SU-DHL-6 (cell line): ENCODE measurements around the gene DGUOK.

Source experiments
- H2AFZ ChIP-seq: fragments of 200-600 bp; sonication (generic); 2 replicates; pipeline ENCODE4 v1.6.1; 2014; ENCODE audit warnings: low read depth, mild to moderate bottlenecking, moderate library complexity, mixed read lengths, antibody characterized with exemption, low read length; ENCODE audit not compliant: severe bottlenecking
- H3F3A ChIP-seq: fragments of 200-600 bp; shearing (Covaris generic); 2 replicates; pipeline ENCODE4 v1.6.0; 2016; ENCODE audit warnings: antibody characterized with exemption, mild to moderate bottlenecking; ENCODE audit not compliant: insufficient read depth
- H3K27ac ChIP-seq: fragments of 200-600 bp; sonication (generic); 2 replicates; pipeline ENCODE4 v1.5.1; 2016; ENCODE audit warnings: low read depth, mild to moderate bottlenecking, low read length, moderate library complexity, mixed read lengths
- H3K27me3 ChIP-seq: fragments of 200-600 bp; sonication (generic), shearing (Covaris generic); 2 replicates; pipeline ENCODE4 v1.6.0; 2014; ENCODE audit warnings: mild to moderate bottlenecking, low read length
- H3K36me3 ChIP-seq: fragments of 200-600 bp; sonication (generic); 2 replicates; pipeline ENCODE4 v1.6.1; 2014; ENCODE audit warnings: mild to moderate bottlenecking, low read length, mixed read lengths
- H3K4me2 ChIP-seq: fragments of 300-600, 200-600 bp; shearing (Covaris generic), sonication (generic); 2 replicates; pipeline ENCODE4 v1.6.0; 2014; ENCODE audit warnings: low read length, low read depth, mild to moderate bottlenecking; ENCODE audit not compliant: poor library complexity, severe bottlenecking
- H3K4me3 ChIP-seq: fragments of 200-600 bp; sonication (generic); 2 replicates; pipeline ENCODE4 v1.5.1; 2014; ENCODE audit warnings: antibody characterized with exemption, low read length, mild to moderate bottlenecking, mixed read lengths; ENCODE audit not compliant: insufficient read depth, poor library complexity, severe bottlenecking
- H3K79me2 ChIP-seq: fragments of 200-600 bp; sonication (generic); 2 replicates; pipeline ENCODE4 v1.6.1; 2014; ENCODE audit warnings: mild to moderate bottlenecking, low read length, moderate library complexity; ENCODE audit not compliant: insufficient read depth
- H3K9ac ChIP-seq: fragments of 200-600 bp; sonication (generic); 2 replicates; pipeline ENCODE4 v1.7.0; 2014; ENCODE audit warnings: mild to moderate bottlenecking, low read length
- H3K9me2 ChIP-seq: fragments of 200-600 bp; sonication (generic); replicated peaks from 2 replicates; pipeline ENCODE4 v1.6.1; 2014; ENCODE audit warnings: low read length; ENCODE audit not compliant: insufficient read depth
- H3K9me3 ChIP-seq: fragments of 200-600 bp; sonication (generic); 2 replicates; pipeline ENCODE4 v1.6.1; 2014; ENCODE audit warnings: low read length, mixed read lengths; ENCODE audit not compliant: insufficient read depth
- H4K20me1 ChIP-seq: fragments of 200-600 bp; sonication (generic); 2 replicates; pipeline ENCODE4 v1.6.1; 2014; ENCODE audit warnings: low read depth, mild to moderate bottlenecking, antibody characterized with exemption, low read length, moderate library complexity, mixed read lengths
- CTCF ChIP-seq: fragments of 200-600 bp; sonication (generic); IDR thresholded peaks from one replicate; pipeline ENCODE4 v1.5.1; 2017; ENCODE audit warnings: antibody characterized with exemption, mild to moderate bottlenecking, low read length, moderate library complexity; ENCODE audit not compliant: insufficient read depth, poor library complexity, severe bottlenecking
- EZH2phosphoT487 ChIP-seq: fragments of 200-600 bp; sonication (generic), shearing (Covaris generic); conservative IDR thresholded peaks from 2 replicates; pipeline ENCODE4 v1.6.1; 2018; ENCODE audit warnings: mild to moderate bottlenecking, antibody characterized with exemption, low read length, moderate library complexity, mixed read lengths

DGUOK gene

GRCh38 chr2:73890301-73891092 lies 36.2 kb upstream of the DGUOK start:
- H3K4me3 ChIP-seq: no peak overlapping the region
- H3K9me3 ChIP-seq: no peaks in the 10 kb centered on the region
- no peaks in the 10 kb centered on the region for H4K20me1 ChIP-seq
- H3K36me3 ChIP-seq: no peaks in the 10 kb centered on the region
- H3K4me2 ChIP-seq: no peak overlapping the region
- TF ChIP-seq CTCF (no peak), EZH2phosphoT487 (no peak)
- H3K9ac ChIP-seq: no peak overlapping the region
- H3K9me2 ChIP-seq: no peaks in the 10 kb centered on the region
- H3K27ac ChIP-seq: no peak overlapping the region
- H3K27me3 ChIP-seq: no peaks in the 10 kb centered on the region
- H3F3A ChIP-seq: no peaks in the 10 kb centered on the region
- no peaks in the 10 kb centered on the region for H3K79me2 ChIP-seq
- H2AFZ ChIP-seq: no peak overlapping the region

DNA sequence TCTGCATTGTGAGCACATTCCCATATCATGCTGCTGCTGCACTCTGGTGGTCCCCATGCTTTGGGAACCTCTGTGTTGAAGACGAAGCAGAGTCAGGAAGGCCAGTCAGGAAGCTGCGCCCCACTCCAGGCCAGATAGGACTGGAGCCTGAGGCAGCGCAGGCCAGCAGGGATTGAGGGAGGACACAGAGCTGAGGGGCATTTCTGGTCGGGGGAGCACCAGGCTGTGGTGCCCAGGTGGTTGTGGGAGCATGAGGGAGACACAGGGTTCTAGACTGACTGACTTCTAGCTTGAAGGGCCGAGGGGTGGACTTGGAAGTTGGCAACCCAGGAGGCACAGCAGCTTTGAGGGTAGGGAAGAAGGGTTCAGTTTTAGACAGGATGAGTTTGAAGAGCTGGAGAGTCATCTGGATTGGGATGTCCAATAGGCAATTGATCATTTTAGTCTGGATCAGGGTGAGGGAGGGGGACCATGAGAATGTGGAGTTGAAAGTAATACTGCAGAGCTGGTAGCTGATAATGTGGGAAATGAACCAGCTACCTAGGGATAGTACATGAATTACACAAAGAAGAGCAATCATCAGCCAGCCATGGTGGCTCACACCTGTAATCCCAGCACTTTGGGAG lies 35.3 kb upstream of the DGUOK start:
- Histone ChIP-seq H3K9me3 (no peaks in the 10 kb centered on the region), H3K27me3 (no peaks in the 10 kb centered on the region)
- no peak for TF ChIP-seq CTCF

GRCh38 chr2:73892631-73893329 lies 33.9 kb upstream of the DGUOK start, which contains the start of gene ACTG2:
ACTG2 (plus strand) TSS chr2:73893008; CDS start chr2:73901312, 8,304 bp downstream.
- H4K20me1 ChIP-seq: no peaks in the 10 kb centered on the region
- H3K9me3 ChIP-seq: no peaks in the 10 kb centered on the region
- H3K4me2 ChIP-seq: no peak within 1 kb of the TSS
- no peaks in the 10 kb centered on the region for H3K36me3 ChIP-seq
- no peak within 1 kb of the TSS for H3K27ac ChIP-seq
- H3F3A ChIP-seq: no peaks in the 10 kb centered on the region
- H3K9ac ChIP-seq: no peak within 1 kb of the TSS
- no peak within 1 kb of the TSS for H3K4me3 ChIP-seq
- TF ChIP-seq CTCF (no peak), EZH2phosphoT487 (no peak)
- no peaks in the 10 kb centered on the region for H3K79me2 ChIP-seq
- no peaks in the 10 kb centered on the region for H3K27me3 ChIP-seq
- no peak within 1 kb of the TSS for H2AFZ ChIP-seq
- H3K9me2 ChIP-seq: no peaks in the 10 kb centered on the region

More for the DNA sequence above, 35.3 kb upstream of the DGUOK start:
- H3F3A ChIP-seq: no peaks in the 10 kb centered on the region
- no peak overlapping the region for H2AFZ ChIP-seq
- no peak overlapping the region for H3K4me2 ChIP-seq
- no peak overlapping the region for H3K27ac ChIP-seq
- no peaks in the 10 kb centered on the region for H3K79me2 ChIP-seq
- no peaks in the 10 kb centered on the region for H3K36me3 ChIP-seq
- no peak overlapping the region for H3K9ac ChIP-seq
- H3K9me2 ChIP-seq: no peaks in the 10 kb centered on the region
- no peaks in the 10 kb centered on the region for H4K20me1 ChIP-seq
- H3K4me3 ChIP-seq: no peak overlapping the region
